GM12878 (cell line): Measurements from ENCODE around the gene DNAAF5. TPM values are rescaled to one million over a fixed set of nuclear protein-coding genes. Genes with fewer than 3 reads are reported as not detected.

Experiments
- ATAC-seq: fragments of 200-7000 bp; cut with Tn5 transposase; 3 replicates; pipeline ENCODE4 v1.9.1; 2020; ENCODE audit warnings: mild to moderate bottlenecking, moderate library complexity
- BruUV-seq: library from RNA; stranded (reverse); fragments of 400-500 nt; replicated peaks from 2 replicates; lab custom pipeline; 2021; lab: Mats Ljungman, UMichigan
- CTCF ChIA-PET: fragments of 300-600 bp; sonication (Branson Sonifier 250); formaldehyde crosslinking; extraction: SDS; loops from one replicate; lab custom pipeline; 2021; ENCODE audit warnings: inconsistent platforms; lab: Yijun Ruan, JAX
- POLR2A ChIA-PET: fragments of 350-600 bp; formaldehyde crosslinking; extraction: SDS; loops from one replicate; lab custom pipeline; 2021; ENCODE audit warnings: inconsistent platforms; lab: Charles Lee
- RAD21 ChIA-PET: fragments of 300-600 bp; sonication (Branson Sonifier 250); formaldehyde crosslinking; loops from one replicate; lab custom pipeline; 2023; ENCODE audit warnings: antibody characterized with exemption; ENCODE audit not compliant: unreplicated experiment; lab: Charles Lee
- SMC1A ChIA-PET: fragments of 300-600 bp; sonication (Branson Sonifier 250); formaldehyde crosslinking; loops from one replicate; lab custom pipeline; 2023; ENCODE audit not compliant: unreplicated experiment, uncharacterized antibody; lab: Charles Lee
- DNase-seq: peaks from one replicate; pipeline ENCODE4 v3.0.0-alpha.2; 2011; ENCODE audit warnings: low read depth, low spot score
- FAIRE-seq: peaks from 3 replicates; lab custom pipeline; 2011; peaks lifted over from hg19 to GRCh38; lab: Jason Lieb, UNC
- H2AFZ ChIP-seq: 2 replicates; pipeline ENCODE4 v1.6.0; 2011; ENCODE audit warnings: low read depth, low read length, control low read depth; ENCODE audit not compliant: control insufficient read depth
- H3K27ac ChIP-seq: 2 replicates; pipeline ENCODE4 v1.5.1; 2011; ENCODE audit warnings: control low read depth; ENCODE audit not compliant: control insufficient read depth, insufficient read depth
- H3K27me3 ChIP-seq, 2 experiments: replicated peaks in 1 of 2; 2 replicates each; pipeline versions ENCODE4 v1.6.0 to v1.6.1; 2011; ENCODE audit warnings: low read length in 1 of 2; ENCODE audit not compliant: control insufficient read depth in 2 of 2, insufficient read depth in 2 of 2
- H3K36me3 ChIP-seq, 2 experiments: 2 replicates each; pipeline ENCODE4 v1.5.1; 2011; ENCODE audit warnings: low read length in 1 of 2; ENCODE audit not compliant: control insufficient read depth in 2 of 2, insufficient read depth in 2 of 2
- H3K4me1 ChIP-seq: 2 replicates; pipeline ENCODE4 v1.6.1; 2011; ENCODE audit warnings: mild to moderate bottlenecking, low read length, moderate library complexity, mixed read lengths; ENCODE audit not compliant: control insufficient read depth, insufficient read depth
- H3K4me2 ChIP-seq: 2 replicates; pipeline ENCODE4 v1.6.0; 2011; ENCODE audit warnings: control low read depth; ENCODE audit not compliant: control insufficient read depth, insufficient read depth
- H3K4me3 ChIP-seq: fragments of 200-600 bp; sonication (generic); 2 replicates; pipeline ENCODE4 v1.5.1; 2016
- H3K79me2 ChIP-seq: 2 replicates; pipeline ENCODE4 v1.6.0; 2011; ENCODE audit warnings: low read length; ENCODE audit not compliant: control insufficient read depth, insufficient read depth
- H3K9ac ChIP-seq: 2 replicates; pipeline ENCODE4 v1.8.0; 2011; ENCODE audit warnings: low read length, control low read depth, mixed read lengths; ENCODE audit not compliant: control insufficient read depth, insufficient read depth
- H3K9me3 ChIP-seq: replicated peaks from 3 replicates; pipeline ENCODE4 v1.5.1; 2011; ENCODE audit warnings: mild to moderate bottlenecking, low read length; ENCODE audit not compliant: control insufficient read depth, insufficient read depth
- H4K20me1 ChIP-seq: 2 replicates; pipeline ENCODE4 v1.6.0; 2011; ENCODE audit not compliant: control insufficient read depth, insufficient read depth
- GATAD2B ChIP-seq: fragments of 450-650 bp; conservative IDR thresholded peaks from 2 replicates; pipeline ENCODE4 v1.6.1; 2017; ENCODE audit warnings: low read depth, mild to moderate bottlenecking, moderate library complexity
- WGBS: methylation state at CpG from one replicate; pipeline ENCODE4 v1.1.6; 2016; ENCODE audit warnings: low lambda C conversion rate; ENCODE audit not compliant: insufficient replicate concordance, insufficient coverage; ENCODE audit errors: missing lambda C conversion rate; 5-methylcytosine and 5-hydroxymethylcytosine counted together
- in situ Hi-C: fragments of 300-500 bp; cut with MboI; formaldehyde crosslinking; loops from 9 replicates; pipeline ENCODE4 v1.14.3; 2018; ENCODE audit warnings: mixed read lengths
- intact Hi-C: fragments of 100-400 bp; cut with micrococcal nuclease; formaldehyde crosslinking; loops from one replicate; pipeline ENCODE4 v1.14.2; 2022; ENCODE audit not compliant: unreplicated experiment
- polyA plus RNA-seq, 11 experiments: library from polyadenylated mRNA; depleted of rRNA in 4 of 11; unstranded in 6 of 11; stranded (reverse) in 5 of 11; fragments of >200 nt; fragmentation: Nextera tagmentation in 4 of 11; fragmentation: Illumina TruSeq in 1 of 11; extraction: Ambion mirVana in 4 of 11; extraction: Trizol in 1 of 11; gene quantifications; 1 replicate in 1 of 11; 2 replicates in 10 of 11; pipeline versions ENCODE4 v1.2.1 to v1.2.3, GENCODE V29; 2011 to 2016; ENCODE audit warnings: inconsistent platforms in 2 of 11, missing spikeins in 2 of 11, low read depth in 1 of 11
- total RNA-seq, 4 experiments: library from RNA; depleted of rRNA in 3 of 4; stranded (reverse); fragments of >200 nt in 3 of 4; fragmentation: Illumina TruSeq in 1 of 4; extraction: Trizol in 1 of 4; gene quantifications; 2 replicates each; pipeline versions ENCODE4 v1.2.1 to v1.2.3, GENCODE V29; 2013 to 2021
- TF ChIP-seq, protein P1 (sequence below): fragments of 450-650 bp; IDR thresholded peaks from 2 replicates; pipeline ENCODE4 v1.6.1; 2017; ENCODE audit warnings: mild to moderate bottlenecking, low read depth, inconsistent platforms; ENCODE audit not compliant: poor library complexity, severe bottlenecking
- TF ChIP-seq, protein P2 (sequence below): IDR thresholded peaks from 2 replicates; pipeline ENCODE4 v1.6.1; 2011; ENCODE audit warnings: borderline replicate concordance, low read depth, mild to moderate bottlenecking, moderate library complexity, low read length; ENCODE audit not compliant: insufficient read depth, poor library complexity, severe bottlenecking

The DNAAF5 gene
- total and polyA plus RNA-seq, 10 of the 15 experiments (the other 5 are each of a cell fraction or from before 2014, with no cell fraction given): 1.8 to 38.3 (median 9.2) TPM

DNA sequence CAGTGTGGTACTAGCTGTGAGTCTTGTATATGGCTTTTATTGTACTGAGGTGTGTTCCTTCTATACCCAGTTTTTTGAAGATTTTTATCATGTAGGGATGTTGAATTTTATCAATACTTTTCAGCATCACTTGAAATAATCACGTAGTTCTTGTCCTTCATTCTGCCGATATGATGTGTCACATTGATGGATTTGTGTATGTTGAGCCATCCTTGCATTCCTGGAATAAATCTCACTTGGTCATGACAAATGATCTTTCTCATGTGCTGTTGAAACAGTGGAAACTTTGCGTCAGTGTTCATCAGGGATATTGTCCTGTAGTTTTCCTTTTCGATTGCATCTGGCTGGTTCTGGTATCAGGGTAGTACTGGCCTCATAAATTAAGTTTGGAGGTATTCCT, 7.7 kb downstream of the DNAAF5 start (continued):
- TF ChIP-seq, protein P1, sequence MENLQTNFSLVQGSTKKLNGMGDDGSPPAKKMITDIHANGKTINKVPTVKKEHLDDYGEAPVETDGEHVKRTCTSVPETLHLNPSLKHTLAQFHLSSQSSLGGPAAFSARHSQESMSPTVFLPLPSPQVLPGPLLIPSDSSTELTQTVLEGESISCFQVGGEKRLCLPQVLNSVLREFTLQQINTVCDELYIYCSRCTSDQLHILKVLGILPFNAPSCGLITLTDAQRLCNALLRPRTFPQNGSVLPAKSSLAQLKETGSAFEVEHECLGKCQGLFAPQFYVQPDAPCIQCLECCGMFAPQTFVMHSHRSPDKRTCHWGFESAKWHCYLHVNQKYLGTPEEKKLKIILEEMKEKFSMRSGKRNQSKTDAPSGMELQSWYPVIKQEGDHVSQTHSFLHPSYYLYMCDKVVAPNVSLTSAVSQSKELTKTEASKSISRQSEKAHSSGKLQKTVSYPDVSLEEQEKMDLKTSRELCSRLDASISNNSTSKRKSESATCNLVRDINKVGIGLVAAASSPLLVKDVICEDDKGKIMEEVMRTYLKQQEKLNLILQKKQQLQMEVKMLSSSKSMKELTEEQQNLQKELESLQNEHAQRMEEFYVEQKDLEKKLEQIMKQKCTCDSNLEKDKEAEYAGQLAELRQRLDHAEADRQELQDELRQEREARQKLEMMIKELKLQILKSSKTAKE: no peak

DNA sequence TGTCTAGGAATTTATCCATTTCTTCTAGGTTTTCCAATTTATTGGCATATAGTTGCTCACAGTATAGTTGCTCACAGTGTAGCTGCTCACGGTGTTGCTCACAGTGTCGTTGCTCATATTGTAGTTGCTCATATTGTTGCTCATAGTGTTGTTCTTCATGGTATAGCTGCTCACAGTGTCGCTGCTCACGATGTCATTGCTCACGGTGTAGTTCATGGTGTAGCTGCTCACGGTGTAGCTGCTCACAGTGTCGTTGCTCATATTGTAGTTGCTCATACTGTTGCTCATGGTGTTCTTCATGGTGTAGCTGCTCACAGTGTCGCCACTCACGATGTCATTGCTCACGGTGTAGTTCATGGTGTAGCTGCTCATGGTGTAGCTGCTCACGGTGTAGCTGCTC, 8.3 kb downstream of the DNAAF5 start:
- Histone ChIP-seq H3K4me2 (no peak overlapping the region), H3K4me3 (no peak overlapping the region), H3K27me3 (no peaks in the 10 kb centered on the region), H3K9me3 (peaks cover 18% of the 10 kb centered on the region), H2AFZ (no peak overlapping the region), H4K20me1 (no peaks in the 10 kb centered on the region), H3K9ac (no peak overlapping the region), H3K4me1 (peaks cover 3% of the 10 kb centered on the region), H3K36me3 (peaks cover 7 to 9% of the 10 kb centered on the region in 2 experiments; a peak in 3 of 4 replicates), H3K79me2 (peaks cover 13% of the 10 kb centered on the region), H3K27ac (no peak overlapping the region)
- WGBS: 99% methylated on average over 11 of the region's 11 CpGs
- CTCF ChIA-PET: no interaction called here
- POLR2A ChIA-PET: no interaction called here
- FAIRE-seq (no peak), DNase-seq (no peak), ATAC-seq (no peak)
- RAD21 ChIA-PET: no interaction called here
- SMC1A ChIA-PET: interaction anchor here (0.6 kb wide), 1 partner anchor 109 kb away, joined by 3 read pairs; no protein-coding TSS in a partner anchor
- in situ Hi-C loops (no loop called here), intact Hi-C loops (no loop called here)
- BruUV-seq: no TSS peak
- no peak for TF ChIP-seq GATAD2B
- TF ChIP-seq, protein P2, sequence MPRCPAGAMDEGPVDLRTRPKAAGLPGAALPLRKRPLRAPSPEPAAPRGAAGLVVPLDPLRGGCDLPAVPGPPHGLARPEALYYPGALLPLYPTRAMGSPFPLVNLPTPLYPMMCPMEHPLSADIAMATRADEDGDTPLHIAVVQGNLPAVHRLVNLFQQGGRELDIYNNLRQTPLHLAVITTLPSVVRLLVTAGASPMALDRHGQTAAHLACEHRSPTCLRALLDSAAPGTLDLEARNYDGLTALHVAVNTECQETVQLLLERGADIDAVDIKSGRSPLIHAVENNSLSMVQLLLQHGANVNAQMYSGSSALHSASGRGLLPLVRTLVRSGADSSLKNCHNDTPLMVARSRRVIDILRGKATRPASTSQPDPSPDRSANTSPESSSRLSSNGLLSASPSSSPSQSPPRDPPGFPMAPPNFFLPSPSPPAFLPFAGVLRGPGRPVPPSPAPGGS: peak; percentile 52
